Fibroblast of pulmonary artery (primary cell): ENCODE results near the gene ADARB2.
A peak's percentile ranks its signal among the peaks of the same experiment; 100 is the strongest.

Experiments
- DNase-seq: peaks from one replicate; pipeline ENCODE4 v3.0.0-alpha.2; 2010; ENCODE audit warnings: low read depth
- H3K4me3 ChIP-seq: replicated peaks from 2 replicates; pipeline ENCODE4 v1.5.1; 2011; ENCODE audit warnings: low read depth, mild to moderate bottlenecking, control low read depth, low read length, moderate library complexity
- TF ChIP-seq, protein P1 (sequence below): IDR thresholded peaks from 2 replicates; pipeline ENCODE4 v1.5.1; 2011; ENCODE audit warnings: mild to moderate bottlenecking, control low read depth, low read length, inconsistent platforms; ENCODE audit errors: missing control alignments

Gene ADARB2

GRCh38 chr10:1153251-1153763, 584.0 kb downstream of the ADARB2 start:
- DNase-seq = no peak
- TF ChIP-seq, protein P1, sequence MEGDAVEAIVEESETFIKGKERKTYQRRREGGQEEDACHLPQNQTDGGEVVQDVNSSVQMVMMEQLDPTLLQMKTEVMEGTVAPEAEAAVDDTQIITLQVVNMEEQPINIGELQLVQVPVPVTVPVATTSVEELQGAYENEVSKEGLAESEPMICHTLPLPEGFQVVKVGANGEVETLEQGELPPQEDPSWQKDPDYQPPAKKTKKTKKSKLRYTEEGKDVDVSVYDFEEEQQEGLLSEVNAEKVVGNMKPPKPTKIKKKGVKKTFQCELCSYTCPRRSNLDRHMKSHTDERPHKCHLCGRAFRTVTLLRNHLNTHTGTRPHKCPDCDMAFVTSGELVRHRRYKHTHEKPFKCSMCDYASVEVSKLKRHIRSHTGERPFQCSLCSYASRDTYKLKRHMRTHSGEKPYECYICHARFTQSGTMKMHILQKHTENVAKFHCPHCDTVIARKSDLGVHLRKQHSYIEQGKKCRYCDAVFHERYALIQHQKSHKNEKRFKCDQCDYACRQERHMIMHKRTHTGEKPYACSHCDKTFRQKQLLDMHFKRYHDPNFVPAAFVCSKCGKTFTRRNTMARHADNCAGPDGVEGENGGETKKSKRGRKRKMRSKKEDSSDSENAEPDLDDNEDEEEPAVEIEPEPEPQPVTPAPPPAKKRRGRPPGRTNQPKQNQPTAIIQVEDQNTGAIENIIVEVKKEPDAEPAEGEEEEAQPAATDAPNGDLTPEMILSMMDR = no peak

DNA sequence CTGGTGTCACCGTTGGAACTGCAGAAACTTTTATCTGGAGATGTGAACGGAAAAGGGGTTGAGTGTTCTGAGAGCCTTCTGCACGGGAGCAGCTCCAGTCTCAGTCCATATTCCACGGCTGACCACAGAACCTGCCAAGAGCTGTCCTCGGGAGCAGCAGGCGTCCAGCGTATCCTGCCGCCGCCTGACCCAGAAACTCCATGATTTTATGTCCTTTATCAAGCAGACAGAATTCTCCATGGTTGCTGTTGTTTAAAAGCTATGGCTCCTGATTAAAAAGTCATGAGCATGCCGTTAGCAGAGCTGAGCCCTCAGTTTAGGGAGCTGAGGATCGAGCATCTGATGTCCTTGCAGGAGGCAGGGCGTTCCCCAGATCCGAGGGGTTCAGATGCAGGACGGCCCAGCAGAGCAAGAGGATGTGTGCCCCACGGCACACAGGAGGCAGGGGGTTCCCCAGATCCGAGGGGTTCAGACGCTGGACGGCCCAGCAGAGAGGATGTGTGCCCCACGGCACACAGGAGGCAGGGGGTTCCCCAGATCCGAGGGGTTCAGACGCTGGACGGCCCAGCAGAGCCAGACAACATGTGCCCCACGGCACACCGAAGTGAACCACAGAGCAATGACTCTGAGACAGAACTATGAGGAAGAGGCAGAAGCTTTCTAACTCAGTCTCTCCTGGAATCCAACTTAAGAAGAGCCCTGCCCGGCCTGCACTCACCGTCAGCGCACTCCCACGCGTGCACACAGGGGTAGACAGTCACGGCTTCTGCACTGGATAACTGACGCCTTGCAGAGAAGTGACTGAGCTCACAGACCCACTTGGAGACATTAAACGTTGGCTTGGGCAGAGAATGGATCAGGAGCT, 584.7 kb downstream of the ADARB2 start:
- TF ChIP-seq, protein P1 = no peak
- no peak overlapping the region for H3K4me3 ChIP-seq
- no peak for DNase-seq

More at GRCh38 chr10:1153251-1153763, 584.0 kb downstream of the ADARB2 start:
- H3K4me3 ChIP-seq = no peak overlapping the region

GRCh38 chr10:1151076-1152033, 586.0 kb downstream of the ADARB2 start:
- no peak for DNase-seq
- TF ChIP-seq, protein P1 = no peak
- H3K4me3 ChIP-seq = no peak overlapping the region

DNA sequence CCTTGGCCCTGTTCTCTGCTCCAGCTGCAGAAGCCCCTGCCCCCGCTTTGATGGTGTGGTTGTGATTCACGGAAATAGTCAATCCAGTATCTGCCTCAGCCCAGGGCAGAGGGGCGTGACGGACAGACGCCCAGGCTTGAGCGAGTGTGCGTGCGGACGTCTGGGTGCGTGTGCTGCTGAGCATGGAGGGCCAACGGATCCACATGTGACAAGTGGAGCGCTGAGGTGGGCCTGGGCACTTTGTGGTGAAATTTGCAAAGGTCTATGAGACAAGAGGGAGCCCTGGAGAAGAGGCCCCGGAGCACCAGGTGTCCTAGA, 586.7 kb downstream of the ADARB2 start:
- DNase-seq = no peak
- TF ChIP-seq, protein P1 = no peak
- H3K4me3 ChIP-seq = no peak overlapping the region

GRCh38 chr10:1149793-1150637, 587.3 kb downstream of the ADARB2 start:
- peak; percentile 54 for DNase-seq
- TF ChIP-seq, protein P1 = no peak
- H3K4me3 ChIP-seq = no peak overlapping the region
